Measurements from ENCODE around the gene ZFYVE9. TPM values are rescaled to one million over a fixed set of nuclear protein-coding genes. Genes with fewer than 3 reads are reported as not detected.

The ZFYVE9 gene
- total and polyA plus RNA-seq, 2 of the 13 experiments (the other 11 are each of a cell fraction or from before 2014, with no cell fraction given), result 9.2 to 19.8 TPM

DNA sequence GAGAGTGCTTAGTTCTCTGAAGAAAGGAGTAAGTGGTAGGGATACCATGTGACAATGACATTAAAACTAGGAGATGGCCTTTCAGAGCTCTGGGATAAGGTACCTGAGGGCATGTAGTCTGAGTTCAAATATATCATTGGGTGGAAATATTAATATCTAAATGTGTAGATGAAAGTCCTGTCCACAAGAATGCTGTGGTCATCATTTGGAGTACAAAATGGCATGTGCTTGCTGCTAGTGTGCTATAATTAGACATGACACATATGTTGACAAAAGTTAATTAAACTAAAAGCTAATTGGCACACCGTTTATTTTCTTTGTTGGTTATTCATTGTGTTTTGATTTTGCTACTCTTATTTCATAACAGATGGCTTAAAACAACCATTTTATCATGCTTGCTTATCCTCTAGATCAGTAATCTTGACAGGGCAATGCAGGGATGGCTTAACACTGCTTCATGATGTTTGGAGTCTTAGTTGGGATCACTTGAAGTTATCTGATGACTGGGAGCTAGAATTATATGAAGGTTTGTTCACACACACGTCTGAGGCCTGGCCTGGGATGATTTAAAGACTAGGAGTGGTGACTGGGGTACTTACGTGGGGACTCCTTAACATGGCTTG, 193.1 kb downstream of the ZFYVE9 start:
- in situ Hi-C loops (cut with HindIII; ENCODE audit: extremely low pct_ligation_motif_present, low pct_unique_long_range_greater_than_20kb), result no loop called here
- ChIA-PET POLR2A (no interaction called here), CTCF (ENCODE audit: low intra/inter-chr PET ratio, low total read pairs) (no interaction called here)
- WGBS (ENCODE audit: low lambda C conversion rate), result 95% methylated on average over 3 of the region's 3 CpGs
- Histone ChIP-seq H3K79me2 (ENCODE audit: insufficient read depth, low read length) (no peaks in the 10 kb centered on the region), H3K27ac (ENCODE audit: extremely low read length, insufficient read depth, low read length) (no peak overlapping the region), H3K9me3 (ENCODE audit: low read length) (no peaks in the 10 kb centered on the region), H3K4me1 (ENCODE audit: insufficient read depth, low read length) (0 out of 2 replicates have a peak, but pooled peaks cover 9% of the 10 kb centered on the region), H2AFZ (ENCODE audit: low read length) (no peak overlapping the region), H3K36me3 (replicated peaks in 1 of 2; ENCODE audit: control insufficient read depth in 1 of 2, insufficient read depth in 2 of 2, low read length in 2 of 2) (peaks cover 3 to 30% of the 10 kb centered on the region in 2 experiments; a peak in 4 of 5 replicates), H3K4me3 (replicated peaks in 1 of 3; ENCODE audit: insufficient read depth in 1 of 3, low read depth in 2 of 3, low read length in 3 of 3) (no peak overlapping the region), H3K27me3 (ENCODE audit: control insufficient read depth in 1 of 2, insufficient read depth in 2 of 2, low read length in 2 of 2) (no peaks in the 10 kb centered on the region), H3K4me2 (ENCODE audit: low read depth, low read length) (no peak overlapping the region), H3K9ac (ENCODE audit: insufficient read depth, low read depth, low read length) (no peak overlapping the region), H4K20me1 (ENCODE audit: insufficient read depth, low read length) (no peaks in the 10 kb centered on the region)
- BruUV-seq (replicated peaks), result no TSS peak
- FAIRE-seq (no peak), DNase-seq (ENCODE audit: low spot score) (no peak), ATAC-seq (no peak)
- no peak for TF ChIP-seq ZMYM3 (CRISPR knock-in tag; IDR thresholded peaks at IDR 0.05)
- TF ChIP-seq ZBTB38 (CRISPR knock-in tag; IDR thresholded peaks at IDR 0.05), result no peak
- no peak for TF ChIP-seq ZNF382 (CRISPR knock-in tag; IDR thresholded peaks at IDR 0.05; ENCODE audit: borderline replicate concordance)
- no peak for TF ChIP-seq ZNF160 (CRISPR knock-in tag; IDR thresholded peaks at IDR 0.05)
- no peak for TF ChIP-seq THAP11 (CRISPR knock-in tag; IDR thresholded peaks at IDR 0.05)
- TF ChIP-seq, protein P1, sequence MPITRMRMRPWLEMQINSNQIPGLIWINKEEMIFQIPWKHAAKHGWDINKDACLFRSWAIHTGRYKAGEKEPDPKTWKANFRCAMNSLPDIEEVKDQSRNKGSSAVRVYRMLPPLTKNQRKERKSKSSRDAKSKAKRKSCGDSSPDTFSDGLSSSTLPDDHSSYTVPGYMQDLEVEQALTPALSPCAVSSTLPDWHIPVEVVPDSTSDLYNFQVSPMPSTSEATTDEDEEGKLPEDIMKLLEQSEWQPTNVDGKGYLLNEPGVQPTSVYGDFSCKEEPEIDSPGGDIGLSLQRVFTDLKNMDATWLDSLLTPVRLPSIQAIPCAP (CRISPR knock-in tag; IDR thresholded peaks at IDR 0.05; ENCODE audit: low read depth), result no peak
- no peak for TF ChIP-seq BRD4 (CRISPR knock-in tag; IDR thresholded peaks at IDR 0.05)
- TF ChIP-seq ZNF720 (CRISPR knock-in tag; IDR thresholded peaks at IDR 0.05), result no peak
- no peak for TF ChIP-seq KMT2B (CRISPR knock-in tag; IDR thresholded peaks at IDR 0.05)
- TF ChIP-seq, protein P2, sequence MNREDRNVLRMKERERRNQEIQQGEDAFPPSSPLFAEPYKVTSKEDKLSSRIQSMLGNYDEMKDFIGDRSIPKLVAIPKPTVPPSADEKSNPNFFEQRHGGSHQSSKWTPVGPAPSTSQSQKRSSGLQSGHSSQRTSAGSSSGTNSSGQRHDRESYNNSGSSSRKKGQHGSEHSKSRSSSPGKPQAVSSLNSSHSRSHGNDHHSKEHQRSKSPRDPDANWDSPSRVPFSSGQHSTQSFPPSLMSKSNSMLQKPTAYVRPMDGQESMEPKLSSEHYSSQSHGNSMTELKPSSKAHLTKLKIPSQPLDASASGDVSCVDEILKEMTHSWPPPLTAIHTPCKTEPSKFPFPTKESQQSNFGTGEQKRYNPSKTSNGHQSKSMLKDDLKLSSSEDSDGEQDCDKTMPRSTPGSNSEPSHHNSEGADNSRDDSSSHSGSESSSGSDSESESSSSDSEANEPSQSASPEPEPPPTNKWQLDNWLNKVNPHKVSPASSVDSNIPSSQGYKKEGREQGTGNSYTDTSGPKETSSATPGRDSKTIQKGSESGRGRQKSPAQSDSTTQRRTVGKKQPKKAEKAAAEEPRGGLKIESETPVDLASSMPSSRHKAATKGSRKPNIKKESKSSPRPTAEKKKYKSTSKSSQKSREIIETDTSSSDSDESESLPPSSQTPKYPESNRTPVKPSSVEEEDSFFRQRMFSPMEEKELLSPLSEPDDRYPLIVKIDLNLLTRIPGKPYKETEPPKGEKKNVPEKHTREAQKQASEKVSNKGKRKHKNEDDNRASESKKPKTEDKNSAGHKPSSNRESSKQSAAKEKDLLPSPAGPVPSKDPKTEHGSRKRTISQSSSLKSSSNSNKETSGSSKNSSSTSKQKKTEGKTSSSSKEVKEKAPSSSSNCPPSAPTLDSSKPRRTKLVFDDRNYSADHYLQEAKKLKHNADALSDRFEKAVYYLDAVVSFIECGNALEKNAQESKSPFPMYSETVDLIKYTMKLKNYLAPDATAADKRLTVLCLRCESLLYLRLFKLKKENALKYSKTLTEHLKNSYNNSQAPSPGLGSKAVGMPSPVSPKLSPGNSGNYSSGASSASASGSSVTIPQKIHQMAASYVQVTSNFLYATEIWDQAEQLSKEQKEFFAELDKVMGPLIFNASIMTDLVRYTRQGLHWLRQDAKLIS (CRISPR knock-in tag; IDR thresholded peaks at IDR 0.05), result no peak
- intact Hi-C loops (cut with micrococcal nuclease; ENCODE audit: unreplicated experiment), result no loop called here

Data from HepG2 (cell line).